Measurements from ENCODE around the gene KLF4. TPM values are rescaled to one million over a fixed set of nuclear protein-coding genes. Genes with fewer than 3 reads are reported as not detected.

Gene KLF4
- total RNA-seq, 1 experiment from 2014 or later: 7.1 TPM

DNA sequence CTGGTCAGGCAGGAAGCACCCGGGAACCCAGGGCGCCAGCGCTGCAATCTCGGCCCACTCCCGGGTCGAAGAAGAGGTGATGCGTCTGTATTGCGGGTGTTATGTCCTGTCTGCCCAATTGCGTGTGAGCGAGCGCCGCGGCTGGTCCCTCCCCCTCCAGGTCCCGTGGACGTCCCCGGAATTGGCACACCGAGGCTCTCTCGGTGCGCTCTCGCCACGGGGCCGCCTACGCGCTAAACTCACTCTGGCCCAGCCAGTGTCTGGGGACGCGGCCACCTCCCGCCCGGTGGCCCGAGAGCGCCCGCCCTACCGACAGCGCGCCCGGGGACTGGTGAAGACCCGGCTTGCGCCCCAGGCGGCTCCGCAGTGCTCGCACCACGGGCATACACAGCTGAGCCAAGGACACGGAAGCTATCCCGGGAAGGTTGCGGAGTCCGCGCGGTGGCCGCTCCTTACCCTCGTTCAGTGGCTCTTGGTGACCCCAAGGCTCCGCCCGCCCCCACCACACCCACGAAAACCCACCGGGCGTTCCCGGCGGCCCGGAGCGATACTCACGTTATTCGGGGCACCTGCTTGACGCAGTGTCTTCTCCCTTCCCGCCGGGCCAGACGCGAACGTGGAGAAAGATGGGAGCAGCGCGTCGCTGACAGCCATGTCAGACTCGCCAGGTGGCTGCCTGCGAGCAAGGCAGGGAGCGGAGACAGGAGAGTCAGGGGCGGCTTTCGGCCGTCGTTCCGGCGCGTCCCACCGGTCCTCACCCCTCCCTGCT lies 1.0 kb downstream of the KLF4 start:
- H2BK12ac ChIP-seq (ENCODE audit: insufficient read length, low read depth, low read length): no peak overlapping the region
- H3K79me1 ChIP-seq (ENCODE audit: insufficient read depth, low read depth, low read length, poor library complexity, severe bottlenecking): no peaks in the 10 kb centered on the region
- no peak overlapping the region for H3K27ac ChIP-seq (ENCODE audit: insufficient read length, low read depth, low read length)
- no peak overlapping the region for H3K56ac ChIP-seq (ENCODE audit: insufficient read length, low read depth, low read length)
- H3K4me1 Mint-ChIP-seq: peaks cover 29 to 44% of the 10 kb centered on the region in 2 experiments
- H4K20me1 ChIP-seq (ENCODE audit: control insufficient read depth, insufficient read depth, insufficient read length): no peaks in the 10 kb centered on the region
- no peak overlapping the region; a peak in 1 of 7 replicates for H3K27ac Mint-ChIP-seq
- H3K4me1 ChIP-seq (ENCODE audit: insufficient read depth, low read length): no peaks in the 10 kb centered on the region
- TF ChIP-seq, protein P1, sequence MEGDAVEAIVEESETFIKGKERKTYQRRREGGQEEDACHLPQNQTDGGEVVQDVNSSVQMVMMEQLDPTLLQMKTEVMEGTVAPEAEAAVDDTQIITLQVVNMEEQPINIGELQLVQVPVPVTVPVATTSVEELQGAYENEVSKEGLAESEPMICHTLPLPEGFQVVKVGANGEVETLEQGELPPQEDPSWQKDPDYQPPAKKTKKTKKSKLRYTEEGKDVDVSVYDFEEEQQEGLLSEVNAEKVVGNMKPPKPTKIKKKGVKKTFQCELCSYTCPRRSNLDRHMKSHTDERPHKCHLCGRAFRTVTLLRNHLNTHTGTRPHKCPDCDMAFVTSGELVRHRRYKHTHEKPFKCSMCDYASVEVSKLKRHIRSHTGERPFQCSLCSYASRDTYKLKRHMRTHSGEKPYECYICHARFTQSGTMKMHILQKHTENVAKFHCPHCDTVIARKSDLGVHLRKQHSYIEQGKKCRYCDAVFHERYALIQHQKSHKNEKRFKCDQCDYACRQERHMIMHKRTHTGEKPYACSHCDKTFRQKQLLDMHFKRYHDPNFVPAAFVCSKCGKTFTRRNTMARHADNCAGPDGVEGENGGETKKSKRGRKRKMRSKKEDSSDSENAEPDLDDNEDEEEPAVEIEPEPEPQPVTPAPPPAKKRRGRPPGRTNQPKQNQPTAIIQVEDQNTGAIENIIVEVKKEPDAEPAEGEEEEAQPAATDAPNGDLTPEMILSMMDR (conservative IDR thresholded peaks at IDR 0.05): no peak
- H3K23me2 ChIP-seq (ENCODE audit: insufficient read length, low read depth, low read length, poor library complexity, severe bottlenecking): peaks cover 24% of the 10 kb centered on the region
- DNase-seq: peak; percentile 50
- no peaks in the 10 kb centered on the region for H3K9me3 ChIP-seq (ENCODE audit: control insufficient read depth, low read depth, low read length)
- no peak overlapping the region for H3K14ac ChIP-seq (ENCODE audit: insufficient read depth, low read length)
- H3K36me3 Mint-ChIP-seq (ENCODE audit: insufficient read depth in 1 of 3, low read depth in 3 of 3): peaks cover 1 to 13% (median 9%) of the 10 kb centered on the region in 3 experiments; a peak in 5 of 7 replicates
- H3K27me3 ChIP-seq (ENCODE audit: insufficient read depth, low read length): peaks cover 23% of the 10 kb centered on the region; the same call in 1 of the 2 replicates
- H4K91ac ChIP-seq (ENCODE audit: insufficient read length, low read depth, low read length): no peak overlapping the region
- H3K18ac ChIP-seq (ENCODE audit: insufficient read length, low read depth, low read length): peak overlapping the region; percentile 5
- H2AFZ ChIP-seq (ENCODE audit: low read length): no peak overlapping the region
- H3K23ac ChIP-seq (ENCODE audit: insufficient read length, low read depth, low read length): no peak overlapping the region
- peaks cover 0 to 3% of the 10 kb centered on the region in 2 experiments; a peak in 1 of 5 replicates for H3K9me3 Mint-ChIP-seq
- H3K4me3 Mint-ChIP-seq: peak overlapping the region; percentile 74 to 87
- no peak overlapping the region for H2AK5ac ChIP-seq (ENCODE audit: insufficient read length, low read length)
- no peak overlapping the region for H2BK120ac ChIP-seq (ENCODE audit: low read depth, low read length, poor library complexity, severe bottlenecking)
- no peaks in the 10 kb centered on the region for H3K79me2 ChIP-seq (ENCODE audit: insufficient read depth, low read length)
- no peak overlapping the region for H2BK20ac ChIP-seq (ENCODE audit: low read depth, low read length, poor library complexity, severe bottlenecking)
- no CpG with 5 or more reads among the region's 80 CpGs for WGBS (ENCODE audit: extremely low coverage, insufficient read length, low lambda C conversion rate)
- no peak overlapping the region for H2BK5ac ChIP-seq (ENCODE audit: insufficient read length, low read length)
- no peak overlapping the region for H4K8ac ChIP-seq (replicated peaks; ENCODE audit: insufficient read length, low read depth, low read length)
- no peak overlapping the region for H4K5ac ChIP-seq (ENCODE audit: insufficient read length, low read depth, low read length)
- peaks cover 62% of the 10 kb centered on the region for H3K27me3 Mint-ChIP-seq (ENCODE audit: low read depth)
- H3K9ac ChIP-seq (ENCODE audit: extremely low read depth, insufficient read length, low read length): no peak overlapping the region
- no peak overlapping the region for H2BK15ac ChIP-seq (ENCODE audit: low read depth, low read length)
- H3T11ph ChIP-seq (ENCODE audit: low read length): no peak overlapping the region
- H3K4ac ChIP-seq (ENCODE audit: low read depth, low read length): no peak overlapping the region
- peak overlapping the region; percentile 48 for H3K4me2 ChIP-seq (ENCODE audit: insufficient read depth, insufficient read length, low read length)

All from H9 (cell line).